Endothelial cell of umbilical vein (primary cell): ENCODE measurements around the gene C2orf81. TPM values are rescaled to one million over a fixed set of nuclear protein-coding genes. Genes with fewer than 3 reads are reported as not detected.

Experiments used
- BruUV-seq: library from RNA; stranded (reverse); fragments of 400-500 nt; replicated peaks from 2 replicates; lab custom pipeline; 2021; lab: Mats Ljungman, UMichigan
- CTCF ChIA-PET: fragments of 300-600, 350-600 bp; sonication (Branson Sonifier 250); formaldehyde crosslinking; loops from one replicate; lab custom pipeline; 2021; ENCODE audit warnings: antibody characterized with exemption, inconsistent platforms; lab: Charles Lee
- POLR2A ChIA-PET: fragments of 300-600, 350-600 bp; sonication (Branson Sonifier 250); formaldehyde crosslinking; loops from one replicate; lab custom pipeline; 2021; ENCODE audit warnings: antibody characterized with exemption, inconsistent platforms; lab: Charles Lee
- DNase-seq: peaks from one replicate; pipeline ENCODE4 v3.0.0-alpha.2; 2011; ENCODE audit warnings: low read depth, low spot score
- FAIRE-seq: peaks from 2 replicates; lab custom pipeline; 2011; peaks lifted over from hg19 to GRCh38; lab: Jason Lieb, UNC
- H2AFZ ChIP-seq: 2 replicates; pipeline ENCODE4 v1.6.0; 2012; ENCODE audit warnings: low read depth, low read length, control low read depth, inconsistent platforms
- H3K27ac ChIP-seq: 2 replicates; pipeline ENCODE4 v1.5.1; 2011; ENCODE audit warnings: low read depth, mild to moderate bottlenecking, control low read depth, low read length, moderate library complexity; ENCODE audit not compliant: insufficient read depth
- H3K27me3 ChIP-seq, 2 experiments: 2 replicates each; pipeline versions ENCODE4 v1.6.0 to v1.6.1; 2011; ENCODE audit warnings: low read length in 2 of 2, mixed read lengths in 1 of 2; ENCODE audit not compliant: control insufficient read depth in 2 of 2, insufficient read depth in 2 of 2
- H3K36me3 ChIP-seq, 2 experiments: 2 replicates in 1 of 2; 3 replicates in 1 of 2; pipeline ENCODE4 v1.5.1; 2011; ENCODE audit warnings: low read length in 2 of 2, mild to moderate bottlenecking in 1 of 2, moderate library complexity in 1 of 2; ENCODE audit not compliant: control insufficient read depth in 2 of 2, insufficient read depth in 2 of 2; ENCODE audit errors: extremely low read depth in 1 of 2
- H3K4me1 ChIP-seq: 3 replicates; pipeline ENCODE4 v1.5.1; 2011; ENCODE audit warnings: mild to moderate bottlenecking, low read length; ENCODE audit not compliant: control insufficient read depth, insufficient read depth; ENCODE audit errors: extremely low read depth
- H3K4me2 ChIP-seq: 2 replicates; pipeline ENCODE4 v1.6.1; 2011; ENCODE audit warnings: low read length, control low read depth, mixed read lengths; ENCODE audit not compliant: insufficient read depth
- H3K4me3 ChIP-seq, 3 experiments: fragments of 200-600 bp in 1 of 3; sonication (generic), shearing (Covaris generic) in 1 of 3; replicated peaks in 1 of 3; 2 replicates each; pipeline ENCODE4 v1.5.1; 2011 to 2016; ENCODE audit warnings: control low read depth in 3 of 3, low read length in 3 of 3, mild to moderate bottlenecking in 2 of 3, inconsistent platforms in 1 of 3, low read depth in 1 of 3, moderate library complexity in 1 of 3; ENCODE audit not compliant: insufficient read depth in 1 of 3
- H3K79me2 ChIP-seq: 2 replicates; pipeline ENCODE4 v1.6.0; 2012; ENCODE audit warnings: low read length, inconsistent platforms; ENCODE audit not compliant: control insufficient read depth, insufficient read depth
- H3K9ac ChIP-seq: replicated peaks from 2 replicates; pipeline ENCODE3; 2011; ENCODE audit warnings: low read length, control low read depth; ENCODE audit not compliant: insufficient read depth; ENCODE audit errors: extremely low read depth
- H3K9me1 ChIP-seq: replicated peaks from 3 replicates; pipeline ENCODE4 v1.6.0; 2011; ENCODE audit warnings: mild to moderate bottlenecking, low read length; ENCODE audit not compliant: control insufficient read depth, insufficient read depth; ENCODE audit errors: extremely low read depth
- H3K9me3 ChIP-seq: replicated peaks from 2 replicates; pipeline ENCODE4 v1.5.1; 2012; ENCODE audit warnings: low read length, inconsistent platforms; ENCODE audit not compliant: control insufficient read depth, insufficient read depth
- H4K20me1 ChIP-seq: replicated peaks from 2 replicates; pipeline ENCODE3; 2011; ENCODE audit warnings: mild to moderate bottlenecking, low read length; ENCODE audit not compliant: control insufficient read depth, insufficient read depth; ENCODE audit errors: extremely low read depth
- CTCF ChIP-seq, 2 donors: IDR thresholded peaks; 1 replicate in 1 of 2; 2 replicates in 1 of 2; pipeline ENCODE4 v1.5.1; 2011; ENCODE audit warnings: low read length in 2 of 2, mild to moderate bottlenecking in 2 of 2, moderate library complexity in 2 of 2, control low read depth in 1 of 2, inconsistent platforms in 1 of 2, low read depth in 1 of 2; ENCODE audit not compliant: insufficient read depth in 1 of 2; ENCODE audit errors: extremely low read depth in 1 of 2
- EZH2 ChIP-seq: IDR thresholded peaks from 2 replicates; pipeline ENCODE4 v1.6.1; 2012; ENCODE audit warnings: borderline replicate concordance, low read depth, mild to moderate bottlenecking, moderate library complexity, low read length, inconsistent platforms; ENCODE audit not compliant: severe bottlenecking
- FOS ChIP-seq: IDR thresholded peaks from 2 replicates; pipeline ENCODE4 v1.6.1; 2011; ENCODE audit warnings: mild to moderate bottlenecking, low read length, moderate library complexity, borderline replicate concordance; ENCODE audit not compliant: insufficient read depth
- GATA2 ChIP-seq: IDR thresholded peaks from 2 replicates; pipeline ENCODE4 v1.7.0; 2011; ENCODE audit warnings: low read depth, mild to moderate bottlenecking, moderate library complexity, mixed read lengths, low read length; ENCODE audit not compliant: insufficient read length, insufficient read depth
- JUN ChIP-seq: IDR thresholded peaks from 2 replicates; pipeline ENCODE4 v1.6.1; 2011; ENCODE audit warnings: borderline replicate concordance, low read depth; ENCODE audit not compliant: insufficient read length, insufficient read depth
- MAX ChIP-seq: IDR thresholded peaks from 2 replicates; pipeline ENCODE4 v1.6.1; 2011; ENCODE audit not compliant: insufficient read depth, insufficient read length
- MYC ChIP-seq: IDR thresholded peaks from one replicate; pipeline ENCODE4 v1.6.1; 2011; ENCODE audit warnings: mild to moderate bottlenecking, low read depth, low read length
- POLR2A ChIP-seq: IDR thresholded peaks from 2 replicates; pipeline ENCODE4 v1.6.1; 2012; ENCODE audit warnings: low read depth, mild to moderate bottlenecking, control low read depth, low read length
- POLR2AphosphoS5 ChIP-seq: IDR thresholded peaks from 2 replicates; pipeline ENCODE4 v1.6.1; 2012; ENCODE audit warnings: low read depth, mild to moderate bottlenecking, control low read depth, low read length, moderate library complexity; ENCODE audit not compliant: insufficient read depth
- dilution Hi-C: fragments of 300-500 bp; cut with MboI; formaldehyde crosslinking; loops from one replicate; pipeline ENCODE4 v1.15.0; 2019; ENCODE audit warnings: low sequenced_read_pairs; ENCODE audit not compliant: extremely low pct_ligation_motif_present
- intact Hi-C: fragments of 100-400 bp; cut with micrococcal nuclease; formaldehyde crosslinking; loops from one replicate; pipeline ENCODE4 v1.10.0; 2022
- polyA plus RNA-seq, 4 experiments: library from polyadenylated mRNA; depleted of rRNA in 3 of 4; stranded (reverse) in 3 of 4; unstranded in 1 of 4; fragments of >200 nt; gene quantifications; 2 replicates each; pipeline versions ENCODE4 v1.2.1 to v1.2.3, GENCODE V29; 2011 to 2012; ENCODE audit warnings: missing spikeins in 1 of 4
- total RNA-seq: library from RNA; stranded (reverse); gene quantifications from 2 replicates; pipeline ENCODE4 v1.2.3, GENCODE V29; 2021

Gene C2orf81
- total and polyA plus RNA-seq, 2 donors (not counting 3 experiments of a cell fraction or from before 2014, with no cell fraction given), result 0.17 to 0.71 TPM

- no TSS peak for BruUV-seq
- H2AFZ ChIP-seq, result no peak overlapping the region
- no peak for FAIRE-seq
- no peak overlapping the region for H3K4me2 ChIP-seq
- no peaks in the 10 kb centered on the region for H3K9me3 ChIP-seq
- H3K4me1 ChIP-seq, result peaks cover 10% of the 10 kb centered on the region
- H3K27me3 ChIP-seq, result no peaks in the 10 kb centered on the region
- no peak overlapping the region for H3K4me3 ChIP-seq
- ChIA-PET CTCF (interaction anchor here (0.9 kb wide), 1 partner anchor 50 kb away, joined by 3 read pairs; no protein-coding TSS in a partner anchor), POLR2A (no interaction called here)
- TF ChIP-seq GATA2, result no peak
- TF ChIP-seq MAX, result no peak
- no peak for TF ChIP-seq FOS
- no peak for TF ChIP-seq POLR2A
- TF ChIP-seq POLR2AphosphoS5, result no peak
- TF ChIP-seq MYC, result no peak
- TF ChIP-seq EZH2, result no peak
- no peak for TF ChIP-seq CTCF (IDR thresholded peaks at IDR 0.05; ENCODE audit: extremely low read depth in 1 of 2, insufficient read depth in 1 of 2, low read depth in 1 of 2, low read length in 2 of 2)
- no peak for TF ChIP-seq JUN
- no peak overlapping the region for H3K9ac ChIP-seq
- no peak overlapping the region for H3K27ac ChIP-seq
- intact Hi-C loops, result no loop called here
- H4K20me1 ChIP-seq, result peaks cover 3% of the 10 kb centered on the region
- peaks cover 66% of the 10 kb centered on the region for H3K79me2 ChIP-seq
- H3K36me3 ChIP-seq, result peaks cover 0 to 2% of the 10 kb centered on the region in 2 experiments
- H3K9me1 ChIP-seq, result no peaks in the 10 kb centered on the region
- no peak for DNase-seq
- dilution Hi-C loops, result no loop called here
These were observed 36.0 kb downstream of the C2orf81 start for GRCh38 chr2:74385396-74385795.
